ENCODE measurements around the gene ANO9.

Gene ANO9, protein sequence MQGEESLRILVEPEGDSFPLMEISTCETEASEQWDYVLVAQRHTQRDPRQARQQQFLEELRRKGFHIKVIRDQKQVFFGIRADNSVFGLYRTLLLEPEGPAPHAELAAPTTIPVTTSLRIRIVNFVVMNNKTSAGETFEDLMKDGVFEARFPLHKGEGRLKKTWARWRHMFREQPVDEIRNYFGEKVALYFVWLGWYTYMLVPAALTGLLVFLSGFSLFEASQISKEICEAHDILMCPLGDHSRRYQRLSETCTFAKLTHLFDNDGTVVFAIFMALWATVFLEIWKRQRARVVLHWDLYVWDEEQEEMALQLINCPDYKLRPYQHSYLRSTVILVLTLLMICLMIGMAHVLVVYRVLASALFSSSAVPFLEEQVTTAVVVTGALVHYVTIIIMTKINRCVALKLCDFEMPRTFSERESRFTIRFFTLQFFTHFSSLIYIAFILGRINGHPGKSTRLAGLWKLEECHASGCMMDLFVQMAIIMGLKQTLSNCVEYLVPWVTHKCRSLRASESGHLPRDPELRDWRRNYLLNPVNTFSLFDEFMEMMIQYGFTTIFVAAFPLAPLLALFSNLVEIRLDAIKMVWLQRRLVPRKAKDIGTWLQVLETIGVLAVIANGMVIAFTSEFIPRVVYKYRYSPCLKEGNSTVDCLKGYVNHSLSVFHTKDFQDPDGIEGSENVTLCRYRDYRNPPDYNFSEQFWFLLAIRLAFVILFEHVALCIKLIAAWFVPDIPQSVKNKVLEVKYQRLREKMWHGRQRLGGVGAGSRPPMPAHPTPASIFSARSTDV

DNA sequence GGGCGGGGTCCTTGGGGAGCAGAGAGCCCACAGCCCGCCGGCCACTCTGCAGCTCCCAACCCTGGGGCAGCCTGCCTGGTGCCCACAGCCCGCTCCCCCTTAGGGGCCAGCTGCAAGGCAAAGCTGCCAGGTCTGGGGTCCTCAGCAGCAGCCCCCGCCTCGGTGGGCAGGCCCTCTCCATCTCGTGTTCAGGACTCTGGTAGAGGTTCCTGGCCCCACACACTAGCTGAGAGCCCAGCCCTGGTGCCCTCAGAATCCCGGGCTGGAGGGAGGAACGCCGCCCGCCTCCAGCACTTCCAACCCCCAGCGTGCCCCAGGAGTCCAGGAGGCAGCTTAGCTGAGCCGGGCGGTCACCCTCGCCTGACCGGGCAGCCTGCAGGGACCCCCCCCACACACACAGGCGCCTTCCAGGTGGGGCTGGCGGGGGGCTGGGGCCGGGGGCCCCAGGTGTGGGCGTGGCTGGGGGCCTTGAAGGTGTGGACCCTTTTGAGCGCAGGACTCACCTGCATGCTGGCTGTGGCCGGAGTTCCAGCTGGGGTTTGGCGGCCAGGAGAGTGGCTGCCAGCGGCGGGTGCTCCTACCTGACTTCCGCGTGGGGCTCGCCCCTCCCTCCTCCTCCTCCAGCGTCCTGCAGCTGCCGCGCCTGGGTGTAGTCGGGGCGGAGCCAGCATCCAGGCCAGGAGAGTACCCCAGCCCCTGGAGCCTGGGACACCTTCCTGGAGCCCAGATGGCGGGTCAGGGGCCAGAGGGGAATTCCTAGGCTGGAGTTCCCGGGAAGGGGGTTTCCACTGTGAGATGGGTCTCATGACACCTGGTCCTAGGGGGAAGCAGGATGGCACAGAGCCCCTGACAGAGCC, at the start of gene ANO9:
Gene ANO9, minus strand, starts transcription at position 594 of the 857 bp plus-strand sequence. Its CDS starts 85 bp downstream, at position 509.
- DNase-seq (ENCODE audit: low read depth, low spot score): no peak

DNA sequence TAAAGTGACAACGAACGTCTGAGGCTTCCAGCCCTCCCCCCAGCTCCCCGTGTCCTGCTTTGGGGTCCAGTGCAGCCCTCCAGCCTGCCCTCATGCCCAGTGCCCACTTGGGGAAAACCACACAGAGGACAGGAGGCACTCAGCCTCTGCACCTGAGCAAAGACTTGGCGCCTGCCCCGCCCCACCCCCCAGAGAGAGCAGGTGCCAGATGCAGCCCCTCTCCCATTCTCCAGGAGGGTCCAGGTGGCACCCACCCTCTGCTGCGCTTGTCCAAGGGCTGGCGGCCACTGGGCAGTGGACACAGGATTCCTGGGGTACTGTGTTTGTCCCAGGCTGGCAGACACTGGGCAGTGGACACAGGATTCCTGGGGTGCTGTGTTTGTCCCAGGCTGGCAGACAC, 49.5 kb upstream of the ANO9 start:
- no peak for DNase-seq (ENCODE audit: low read depth, low spot score)

DNA sequence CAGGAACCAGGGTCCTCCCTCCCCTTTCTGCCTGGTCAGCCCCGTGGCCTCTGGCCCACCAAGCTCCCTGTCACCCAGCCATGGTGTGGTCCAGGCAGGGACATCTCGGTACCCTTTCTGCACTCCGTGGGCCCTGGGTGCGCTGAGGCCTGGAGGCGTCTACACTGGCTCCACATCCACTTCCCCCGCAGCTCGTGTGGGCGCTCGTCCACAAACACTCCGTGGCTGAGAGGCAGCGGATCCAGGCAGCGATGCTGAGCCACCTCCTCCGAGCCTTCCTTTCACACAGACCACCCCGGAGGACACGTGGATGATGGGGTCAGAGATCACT, 49.1 kb upstream of the ANO9 start:
- no peak for DNase-seq (ENCODE audit: low read depth, low spot score)

DNA sequence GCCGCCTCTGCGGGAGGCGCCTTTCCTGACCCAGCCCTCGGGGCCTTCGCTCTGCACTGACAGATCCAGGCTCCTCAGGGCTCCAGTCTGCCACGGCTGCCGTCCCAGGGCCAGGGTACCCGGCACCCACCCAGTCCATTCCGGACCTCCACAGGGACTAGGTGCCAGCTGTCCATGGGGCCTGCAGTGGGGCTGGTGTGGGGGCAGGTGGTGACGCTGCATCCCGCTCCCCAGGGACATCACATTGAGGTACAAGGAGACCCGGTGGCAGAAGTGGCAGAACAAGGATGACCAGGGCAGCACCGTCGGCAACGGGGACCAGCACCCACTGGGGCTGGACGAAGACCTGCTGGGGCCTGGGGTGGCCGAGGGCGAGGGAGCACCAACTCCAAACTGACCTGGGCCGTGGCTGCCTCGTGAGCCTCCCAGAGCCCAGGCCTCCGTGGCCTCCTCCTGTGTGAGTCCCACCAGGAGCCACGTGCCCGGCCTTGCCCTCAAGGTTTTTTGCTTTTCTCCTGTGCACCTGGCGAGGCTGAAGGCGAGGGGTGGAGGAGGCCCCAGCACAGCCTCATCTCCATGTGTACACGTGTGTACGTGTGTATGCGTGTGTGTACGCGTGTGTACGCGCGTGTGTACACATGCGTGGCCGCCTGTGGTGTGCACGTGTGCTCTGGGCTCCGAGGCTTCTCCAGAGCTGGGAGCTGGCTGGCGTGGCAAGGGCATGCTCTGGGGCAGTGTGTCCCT, 48.5 kb upstream of the ANO9 start:
- DNase-seq (ENCODE audit: low read depth, low spot score): no peak

DNA sequence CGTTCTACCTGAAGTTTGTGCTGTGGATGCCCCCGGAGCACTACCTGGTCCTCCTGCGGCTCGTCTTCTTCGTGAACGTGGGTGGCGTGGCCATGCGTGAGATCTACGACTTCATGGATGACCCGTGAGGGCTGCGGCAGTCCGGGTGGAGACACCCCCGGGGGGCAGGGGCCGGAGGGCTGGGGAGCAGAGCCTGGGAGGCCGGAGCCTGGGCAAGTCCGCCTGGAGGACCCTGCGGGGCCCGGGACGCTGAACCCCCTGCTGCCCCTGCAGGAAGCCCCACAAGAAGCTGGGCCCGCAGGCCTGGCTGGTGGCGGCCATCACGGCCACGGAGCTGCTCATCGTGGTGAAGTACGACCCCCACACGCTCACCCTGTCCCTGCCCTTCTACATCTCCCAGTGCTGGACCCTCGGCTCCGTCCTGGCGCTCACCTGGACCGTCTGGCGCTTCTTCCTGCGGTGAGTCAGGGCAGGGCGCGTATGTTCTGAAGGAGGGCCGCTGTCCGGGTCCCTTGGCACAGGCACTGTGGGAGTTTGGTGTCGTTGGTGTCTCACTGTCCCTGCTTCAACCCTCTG, 47.9 kb upstream of the ANO9 start:
- DNase-seq (ENCODE audit: low read depth, low spot score): no peak

DNA sequence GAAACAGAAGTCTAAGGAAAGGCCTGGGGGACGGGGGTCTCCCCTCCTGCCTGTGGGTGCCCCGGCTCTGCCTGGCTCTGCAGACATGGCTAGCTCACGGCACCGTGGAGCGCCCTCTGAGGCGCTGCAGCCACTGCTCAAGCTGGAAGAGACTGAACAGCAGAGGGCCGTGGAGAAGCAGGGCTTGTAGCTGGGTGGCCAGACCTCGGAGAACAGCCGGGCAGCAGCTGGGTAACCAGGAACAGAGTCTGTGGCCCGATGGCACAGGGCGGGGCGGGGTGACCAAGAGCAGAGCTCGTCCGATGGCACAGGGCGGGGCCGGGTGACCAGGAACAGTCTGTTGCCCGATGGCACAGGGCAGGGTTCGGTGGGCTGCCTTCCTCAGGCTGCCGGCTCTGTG, 47.2 kb upstream of the ANO9 start:
- no peak for DNase-seq (ENCODE audit: low read depth, low spot score)

DNA sequence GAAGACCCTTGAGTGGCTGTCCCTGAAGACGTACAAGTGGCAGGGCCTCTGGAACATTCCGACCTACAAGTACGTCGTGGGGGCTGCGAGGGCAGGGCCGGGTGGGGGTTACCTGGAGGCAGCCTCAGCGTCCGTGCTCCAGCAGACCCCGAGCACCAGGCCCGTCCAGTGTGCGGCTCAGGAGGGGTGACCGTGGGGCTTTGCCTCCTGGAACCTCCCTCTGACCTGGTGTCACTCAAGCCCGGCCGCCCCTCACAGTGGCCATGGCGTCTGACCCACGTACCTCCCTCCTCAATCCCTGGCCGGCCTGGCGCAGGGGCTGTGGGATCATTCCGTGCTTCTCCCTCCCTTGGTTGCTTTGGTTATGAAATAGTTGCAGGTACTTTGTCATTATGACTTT, 46.8 kb upstream of the ANO9 start:
- no peak for DNase-seq (ENCODE audit: low read depth, low spot score)

DNA sequence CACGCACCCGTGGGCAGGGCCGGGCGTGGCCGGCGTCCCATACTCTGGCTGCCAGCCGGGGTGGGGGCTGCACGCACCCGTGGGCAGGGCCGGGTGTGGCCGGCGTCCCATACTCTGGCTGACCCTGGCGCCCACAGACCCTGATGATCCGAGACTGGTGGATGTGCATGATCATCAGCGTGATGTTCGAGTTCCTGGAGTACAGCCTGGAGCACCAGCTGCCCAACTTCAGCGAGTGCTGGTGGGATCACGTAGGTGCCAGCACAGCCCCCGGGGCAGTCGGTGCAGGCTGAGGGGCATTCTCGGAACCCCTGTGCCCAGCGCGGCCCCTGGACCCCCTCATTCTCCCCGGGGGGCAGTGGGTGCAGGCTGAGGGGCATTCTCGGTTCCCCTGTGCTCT, 46.3 kb upstream of the ANO9 start:
- DNase-seq (ENCODE audit: low read depth, low spot score): no peak

DNA sequence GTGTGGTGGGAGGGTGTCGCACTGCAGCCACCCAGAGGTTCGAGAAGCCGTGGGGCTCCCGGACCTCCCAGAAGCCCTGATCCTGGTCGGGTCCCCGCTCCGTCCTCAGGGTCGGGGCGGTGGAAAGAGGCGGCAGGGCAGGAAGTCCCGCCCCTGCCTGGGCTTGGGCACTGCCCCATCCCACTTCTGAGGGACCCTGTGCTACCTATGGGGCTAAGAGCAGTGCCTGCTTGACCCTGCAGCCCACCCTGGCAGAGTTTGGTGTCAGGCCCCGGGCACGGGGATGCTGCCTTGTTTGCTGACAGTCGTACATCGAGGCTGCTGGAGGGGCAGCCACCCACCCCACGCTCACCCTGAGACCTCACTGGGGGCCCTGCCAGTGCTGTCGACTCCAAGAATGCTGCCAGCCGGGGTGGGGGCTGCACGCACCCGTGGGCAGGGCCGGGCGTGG, 45.8 kb upstream of the ANO9 start:
- no peak for DNase-seq (ENCODE audit: low read depth, low spot score)

DNA sequence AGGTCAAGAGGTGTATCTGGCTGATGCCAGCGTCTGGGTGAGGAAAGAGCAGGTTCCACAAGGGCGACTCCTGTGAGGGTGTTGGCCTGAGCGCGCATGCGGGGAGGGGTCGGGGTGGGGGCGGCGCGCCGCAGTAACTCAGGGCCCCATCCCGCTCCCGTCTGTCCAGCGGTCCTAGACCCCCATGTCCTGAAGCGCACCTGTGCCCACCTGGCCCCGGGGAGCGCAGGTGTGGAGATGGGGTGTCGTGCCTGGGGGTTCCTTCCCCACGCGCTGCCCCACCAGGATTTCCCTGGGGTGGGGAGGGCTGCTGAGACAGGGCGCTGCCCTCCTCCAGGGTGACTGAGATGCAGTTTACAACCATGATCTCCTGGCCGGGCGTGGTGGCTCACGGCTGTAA, 44.4 kb upstream of the ANO9 start:
- no peak for DNase-seq (ENCODE audit: low read depth, low spot score)

DNA sequence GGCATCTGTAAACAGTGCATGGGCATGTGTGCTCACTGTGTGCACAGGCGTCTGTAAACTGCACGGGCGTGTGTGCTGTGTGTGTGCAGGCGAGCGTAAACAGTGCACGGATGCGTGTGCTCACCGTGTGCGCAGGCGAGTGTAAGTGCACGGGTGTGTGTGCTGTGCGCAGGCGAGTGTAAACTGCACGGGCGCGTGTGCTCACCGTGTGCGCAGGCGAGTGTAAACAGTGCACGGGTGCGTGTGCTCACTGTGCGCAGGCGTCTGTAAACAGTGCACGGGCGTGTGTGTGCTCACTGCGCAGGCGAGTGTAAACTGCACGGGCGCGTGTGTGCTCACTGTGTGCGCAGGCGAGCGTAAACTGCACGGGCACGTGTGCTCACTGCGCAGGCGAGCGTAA, 42.8 kb upstream of the ANO9 start:
- DNase-seq (ENCODE audit: low read depth, low spot score): no peak

DNA sequence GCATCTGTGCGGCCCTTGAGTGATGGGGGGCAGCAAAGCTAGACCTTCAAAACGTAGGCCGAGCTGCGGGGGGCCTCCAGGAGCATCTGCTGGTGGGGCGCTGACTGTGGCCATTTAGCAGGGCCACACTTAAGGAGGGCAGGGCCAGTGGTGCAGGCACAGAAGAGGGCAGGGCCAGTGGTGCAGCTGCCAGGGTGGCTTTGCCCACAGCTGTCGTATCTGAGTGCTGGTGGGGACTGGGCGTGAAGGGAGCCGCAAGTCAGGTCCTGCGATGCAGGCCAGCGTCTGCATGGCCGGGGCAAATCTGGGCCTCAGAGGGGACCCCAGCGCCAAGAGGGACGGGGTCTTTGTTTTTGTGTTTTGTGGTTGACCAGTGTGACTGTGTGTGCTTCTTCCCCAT, 37.5 kb upstream of the ANO9 start:
- no peak for DNase-seq (ENCODE audit: low read depth, low spot score)

DNA sequence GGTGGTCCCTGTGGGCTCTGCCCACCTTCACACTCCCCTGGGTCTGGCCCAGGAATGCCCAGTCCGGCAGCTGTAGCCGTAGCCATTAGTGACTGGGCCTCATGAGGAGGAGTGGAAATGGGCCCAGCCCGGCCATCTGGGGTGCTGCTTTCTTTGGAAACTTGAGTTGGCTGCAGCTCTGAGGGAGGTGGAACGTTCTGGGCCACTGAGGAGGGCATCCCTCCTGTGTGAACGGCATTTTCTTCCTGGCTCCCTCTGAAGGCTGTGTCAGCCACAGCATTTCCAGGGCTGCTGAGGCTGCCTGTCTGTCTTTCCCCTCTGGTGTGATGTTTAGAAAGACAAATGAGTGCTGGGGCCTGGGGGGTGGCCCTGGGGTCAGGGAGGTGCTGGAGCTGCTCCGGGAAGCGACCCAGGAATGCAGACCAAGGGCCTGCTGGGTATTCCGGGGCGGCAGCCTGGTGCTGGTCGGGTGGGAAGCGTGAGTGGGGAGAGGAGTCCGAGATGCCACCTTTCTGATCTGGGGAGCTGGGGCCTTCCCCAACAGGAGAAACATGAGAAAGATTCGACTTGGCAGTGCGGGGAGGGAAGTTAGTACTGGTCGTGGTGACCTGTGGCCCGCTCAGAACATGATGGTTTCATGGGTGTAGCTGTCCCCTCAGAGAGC, 35.4 kb upstream of the ANO9 start:
- DNase-seq (ENCODE audit: low read depth, low spot score): no peak

DNA sequence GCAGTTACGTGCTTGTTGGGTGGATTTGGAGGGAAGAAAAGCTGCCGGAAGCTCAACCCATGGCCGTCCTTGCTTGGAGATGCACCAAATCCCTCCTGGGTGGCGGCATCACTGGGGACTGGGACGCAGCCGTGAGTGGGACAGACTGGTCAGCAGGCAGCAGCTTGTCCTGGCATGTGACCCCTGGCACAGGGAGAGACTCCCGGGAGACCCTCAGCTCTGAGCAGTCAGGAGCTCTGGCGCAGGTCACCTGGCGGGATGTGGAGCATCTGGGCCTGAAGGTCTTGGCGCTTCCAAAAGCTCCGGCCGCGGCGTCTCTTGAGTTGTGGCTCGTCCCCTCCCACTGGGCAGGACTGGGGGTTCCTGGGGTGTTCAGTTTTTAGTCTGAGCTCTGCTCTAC, 34.6 kb upstream of the ANO9 start:
- DNase-seq (ENCODE audit: low read depth, low spot score): no peak

DNA sequence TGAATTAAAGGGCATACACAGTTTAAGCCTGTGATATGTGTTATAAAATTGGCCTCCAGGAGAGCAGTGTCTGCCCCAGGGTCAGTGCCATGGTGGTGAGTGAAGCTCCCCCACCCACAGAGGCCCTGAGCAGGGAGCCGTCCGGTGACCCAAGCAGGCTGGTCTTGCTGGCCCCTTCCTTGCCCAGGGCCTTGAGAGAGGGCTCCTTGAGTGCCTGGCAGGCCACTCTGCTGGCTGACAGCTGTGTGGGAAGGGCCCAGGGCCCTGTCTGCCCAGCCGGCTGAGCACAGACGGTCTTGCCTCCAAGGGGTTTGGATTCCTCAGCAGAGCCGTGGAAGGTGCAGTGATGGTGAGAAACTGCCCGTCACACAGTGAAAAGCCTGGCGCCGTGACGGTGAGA, 34.1 kb upstream of the ANO9 start:
- DNase-seq (ENCODE audit: low read depth, low spot score): no peak

DNA sequence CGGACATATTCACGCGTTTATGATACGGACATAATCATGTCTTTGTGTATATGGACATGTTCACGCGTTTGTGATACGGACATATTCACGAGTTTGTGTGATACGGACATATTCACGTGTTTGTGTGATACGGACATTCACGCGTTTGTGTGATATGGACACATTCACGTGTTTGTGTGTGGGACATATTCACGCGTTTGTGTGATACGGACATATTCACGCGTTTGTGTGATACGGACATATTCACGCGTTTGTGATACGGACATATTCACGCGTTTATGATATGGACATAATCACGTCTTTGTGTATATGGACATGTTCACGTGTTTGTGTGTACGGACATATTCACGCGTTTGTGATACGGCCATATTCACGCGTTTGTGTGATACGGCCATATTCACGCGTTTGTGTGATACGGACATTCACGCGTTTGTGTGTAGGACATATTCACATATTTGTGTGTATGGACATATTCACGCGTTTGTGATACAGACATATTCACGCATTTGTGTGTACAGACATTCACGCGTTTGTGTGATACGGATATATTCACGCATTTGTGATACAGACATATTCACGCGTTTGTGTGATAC, 33.2 kb upstream of the ANO9 start:
- no peak for DNase-seq (ENCODE audit: low read depth, low spot score)

DNA sequence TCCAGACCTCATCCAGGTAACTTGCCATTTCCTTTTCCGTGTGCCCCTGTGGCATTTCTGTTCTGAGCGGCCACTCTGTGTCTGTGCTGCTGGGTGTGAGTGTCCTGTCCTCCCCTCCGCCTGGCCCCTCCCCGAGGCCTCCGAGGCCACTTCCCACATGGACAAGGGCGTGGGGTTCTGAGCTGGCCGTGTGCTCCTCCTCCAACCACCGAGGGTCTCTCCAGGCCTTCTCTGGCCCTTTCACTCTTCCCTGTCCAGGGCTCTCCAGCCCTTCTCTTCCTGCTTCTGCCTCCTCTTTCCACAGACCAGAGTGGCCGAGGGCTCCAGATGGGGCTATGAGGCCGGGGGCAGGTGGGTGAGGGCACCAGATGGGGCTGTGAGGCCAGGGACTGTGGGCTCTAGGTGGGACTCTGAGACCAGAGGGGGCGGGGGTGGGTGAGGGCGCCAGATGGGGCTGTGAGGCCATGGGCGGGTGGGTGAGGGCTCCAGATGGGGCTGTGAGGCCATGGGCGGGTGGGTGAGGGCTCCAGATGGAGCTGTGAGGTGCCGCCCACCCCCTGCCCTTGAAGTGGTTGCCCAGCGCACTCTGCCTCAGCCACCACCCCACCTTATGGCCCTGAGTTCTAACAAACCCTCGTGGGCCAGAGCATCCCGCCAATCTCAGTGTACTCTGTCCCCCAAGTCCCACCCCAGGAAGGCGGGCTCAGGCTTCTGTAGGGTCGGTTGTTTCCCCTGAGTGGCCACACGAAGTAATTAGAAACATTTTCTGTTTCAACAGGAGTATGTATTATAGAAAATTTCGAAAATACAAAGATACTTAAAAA, 32.4 kb upstream of the ANO9 start:
- DNase-seq (ENCODE audit: low read depth, low spot score): no peak

DNA sequence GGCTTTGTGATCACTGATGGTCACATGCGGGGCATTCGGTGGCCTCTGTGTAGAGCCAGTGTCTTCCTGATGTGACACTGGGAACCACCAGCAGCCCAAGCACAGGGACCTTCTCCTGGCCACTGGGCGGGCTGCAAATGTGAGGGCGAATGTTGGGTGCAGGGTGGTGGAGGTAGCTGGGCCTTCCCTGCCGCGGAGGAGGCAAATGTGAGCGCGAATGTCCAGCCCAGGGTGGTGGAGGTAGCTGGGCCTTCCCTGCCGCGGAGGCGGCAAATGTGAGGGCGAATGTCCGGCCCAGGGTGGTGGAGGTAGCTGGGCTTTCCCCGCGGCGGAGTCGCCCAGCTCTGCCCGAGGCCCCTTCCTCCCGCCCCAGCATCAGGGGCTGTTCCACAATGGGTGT, 31.6 kb upstream of the ANO9 start:
- no peak for DNase-seq (ENCODE audit: low read depth, low spot score)

DNA sequence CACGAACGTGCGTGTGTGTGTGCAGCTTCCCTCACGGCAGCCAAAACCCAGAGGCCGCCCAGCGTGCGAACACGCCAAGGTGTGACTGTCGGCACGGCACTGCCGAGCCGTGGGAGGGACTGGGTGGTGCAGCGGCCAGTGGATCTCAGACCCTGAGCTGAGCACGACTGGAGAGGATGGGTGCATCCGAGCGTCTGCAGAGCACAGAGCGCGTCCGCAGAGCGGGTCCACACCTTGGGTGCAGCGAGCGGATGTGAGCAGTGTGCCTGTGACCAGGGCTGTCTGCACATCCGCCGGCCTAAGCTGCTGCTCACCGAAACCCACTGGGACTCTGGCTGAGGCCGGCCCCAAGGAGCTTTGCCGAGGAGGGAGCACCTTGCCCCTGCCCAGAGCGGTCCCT, 31.0 kb upstream of the ANO9 start:
- DNase-seq (ENCODE audit: low read depth, low spot score): no peak

Data from astrocyte of the hippocampus (primary cell).